HL-60 (cell line): ENCODE results near the gene RBM15B.

Source experiments
- DNase-seq, 2 experiments: peaks; one replicate each; pipeline ENCODE4 v3.0.0-alpha.2; 2010 to 2020; ENCODE audit warnings: low read depth in 1 of 2, low spot score in 1 of 2
- H3K27ac ChIP-seq: fragments of 250-450 bp; sonication (Bioruptor Pico); replicated peaks from 2 replicates; pipeline ENCODE4 v1.5.1; 2020; ENCODE audit warnings: mild to moderate bottlenecking, moderate library complexity
- H3K27me3 ChIP-seq: fragments of 250-450 bp; sonication (Bioruptor Pico); 2 replicates; pipeline ENCODE4 v1.5.1; 2021; ENCODE audit warnings: mild to moderate bottlenecking, moderate library complexity; ENCODE audit not compliant: insufficient read depth, poor library complexity, severe bottlenecking
- H3K4me3 ChIP-seq: replicated peaks from 2 replicates; pipeline ENCODE4 v1.5.1; 2011; ENCODE audit warnings: mild to moderate bottlenecking, control low read depth, low read length; ENCODE audit not compliant: insufficient read depth
- CTCF ChIP-seq: IDR thresholded peaks from one replicate; pipeline ENCODE4 v1.5.1; 2011; ENCODE audit warnings: low read length, control low read depth, inconsistent platforms; ENCODE audit not compliant: insufficient read depth
- GABPA ChIP-seq: IDR thresholded peaks from 2 replicates; pipeline ENCODE4 v1.6.1; 2012; ENCODE audit warnings: low read depth
- POLR2AphosphoS5 ChIP-seq: IDR thresholded peaks from 2 replicates; pipeline ENCODE4 v1.6.1; 2012; ENCODE audit warnings: low read depth
- REST ChIP-seq: IDR thresholded peaks from 2 replicates; pipeline ENCODE4 v1.6.1; 2012; ENCODE audit warnings: low read depth; ENCODE audit not compliant: insufficient replicate concordance
- SPI1 ChIP-seq: IDR thresholded peaks from 2 replicates; pipeline ENCODE4 v1.6.1; 2012; ENCODE audit warnings: low read depth, mild to moderate bottlenecking, borderline replicate concordance

RBM15B gene

GRCh38 chr3:51371943-51372557 lies 19.0 kb upstream of the RBM15B start:
- Histone ChIP-seq H3K27ac (no peak overlapping the region), H3K4me3 (no peak overlapping the region), H3K27me3 (no peaks in the 10 kb centered on the region)
- DNase-seq: peak in 1 of 2 experiments; percentile 56
- TF ChIP-seq SPI1: no peak
- TF ChIP-seq REST: no peak
- TF ChIP-seq GABPA: no peak
- TF ChIP-seq POLR2AphosphoS5: no peak
- peak; percentile 49 for TF ChIP-seq CTCF

GRCh38 chr3:51373658-51374421 lies 17.2 kb upstream of the RBM15B start:
- H3K27ac ChIP-seq: no peak overlapping the region
- DNase-seq: no peak
- TF ChIP-seq CTCF: no peak
- TF ChIP-seq SPI1: no peak
- TF ChIP-seq GABPA: no peak
- no peak for TF ChIP-seq POLR2AphosphoS5
- no peak for TF ChIP-seq REST

GRCh38 chr3:51374456-51374855 lies 16.6 kb upstream of the RBM15B start:
- Histone ChIP-seq H3K4me3 (no peak overlapping the region), H3K27ac (no peak overlapping the region), H3K27me3 (no peaks in the 10 kb centered on the region)
- DNase-seq: no peak
- TF ChIP-seq GABPA: no peak
- no peak for TF ChIP-seq CTCF
- no peak for TF ChIP-seq SPI1

More at GRCh38 chr3:51373658-51374421, 17.2 kb upstream of the RBM15B start:
- no peaks in the 10 kb centered on the region for H3K27me3 ChIP-seq
- no peak overlapping the region for H3K4me3 ChIP-seq
